ENCODE results near the gene CRKL.

- TF ChIP-seq, protein P1, sequence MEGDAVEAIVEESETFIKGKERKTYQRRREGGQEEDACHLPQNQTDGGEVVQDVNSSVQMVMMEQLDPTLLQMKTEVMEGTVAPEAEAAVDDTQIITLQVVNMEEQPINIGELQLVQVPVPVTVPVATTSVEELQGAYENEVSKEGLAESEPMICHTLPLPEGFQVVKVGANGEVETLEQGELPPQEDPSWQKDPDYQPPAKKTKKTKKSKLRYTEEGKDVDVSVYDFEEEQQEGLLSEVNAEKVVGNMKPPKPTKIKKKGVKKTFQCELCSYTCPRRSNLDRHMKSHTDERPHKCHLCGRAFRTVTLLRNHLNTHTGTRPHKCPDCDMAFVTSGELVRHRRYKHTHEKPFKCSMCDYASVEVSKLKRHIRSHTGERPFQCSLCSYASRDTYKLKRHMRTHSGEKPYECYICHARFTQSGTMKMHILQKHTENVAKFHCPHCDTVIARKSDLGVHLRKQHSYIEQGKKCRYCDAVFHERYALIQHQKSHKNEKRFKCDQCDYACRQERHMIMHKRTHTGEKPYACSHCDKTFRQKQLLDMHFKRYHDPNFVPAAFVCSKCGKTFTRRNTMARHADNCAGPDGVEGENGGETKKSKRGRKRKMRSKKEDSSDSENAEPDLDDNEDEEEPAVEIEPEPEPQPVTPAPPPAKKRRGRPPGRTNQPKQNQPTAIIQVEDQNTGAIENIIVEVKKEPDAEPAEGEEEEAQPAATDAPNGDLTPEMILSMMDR (IDR thresholded peaks at IDR 0.05), result no peak
- no peak for TF ChIP-seq POLR2A (IDR thresholded peaks at IDR 0.05)
Observed at GRCh38 chr22:20998411-20999336, 81.5 kb downstream of the CRKL start.

Data from heart left ventricle (tissue), 13 donors.